GM19025 (cell line): Measurements from ENCODE around the gene RYR2.
"Not testable (repeated sequence)": the region's sequence is repeated elsewhere in the genome, so short reads cannot be mapped to it uniquely, and the experiment has no call there.

Experiments used
- ATAC-seq: cut with Tn5 transposase; IDR thresholded peaks from one replicate; pipeline ENCODE4 v1.9.1; 2021; ENCODE audit warnings: mild to moderate bottlenecking, low read depth, moderate library complexity; ENCODE audit not compliant: unreplicated experiment

RYR2 gene

DNA sequence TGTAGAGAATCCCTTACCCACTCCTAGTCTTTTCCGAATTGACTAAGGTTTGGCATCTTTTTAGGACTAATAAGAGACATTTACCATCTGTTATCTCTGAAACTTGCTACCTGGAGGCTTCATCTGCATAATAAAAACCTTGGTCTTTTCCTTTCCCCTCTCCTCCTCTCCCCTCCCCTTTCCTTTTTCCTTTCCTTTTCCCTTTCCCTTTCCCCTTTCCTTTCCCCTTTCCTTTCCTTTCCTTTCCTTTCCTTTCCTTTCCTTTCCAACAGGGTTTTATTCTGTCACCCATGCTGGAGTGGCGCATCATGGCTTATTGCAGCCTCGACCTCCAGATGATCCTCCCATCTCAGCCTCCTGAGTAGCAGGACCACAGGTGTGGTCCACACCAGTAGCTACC is 195.7 kb downstream of the RYR2 start:
- ATAC-seq = no peak

- no peak for ATAC-seq
Measured at GRCh38 chr1:237239248-237239647, 197.3 kb downstream of the RYR2 start.

DNA sequence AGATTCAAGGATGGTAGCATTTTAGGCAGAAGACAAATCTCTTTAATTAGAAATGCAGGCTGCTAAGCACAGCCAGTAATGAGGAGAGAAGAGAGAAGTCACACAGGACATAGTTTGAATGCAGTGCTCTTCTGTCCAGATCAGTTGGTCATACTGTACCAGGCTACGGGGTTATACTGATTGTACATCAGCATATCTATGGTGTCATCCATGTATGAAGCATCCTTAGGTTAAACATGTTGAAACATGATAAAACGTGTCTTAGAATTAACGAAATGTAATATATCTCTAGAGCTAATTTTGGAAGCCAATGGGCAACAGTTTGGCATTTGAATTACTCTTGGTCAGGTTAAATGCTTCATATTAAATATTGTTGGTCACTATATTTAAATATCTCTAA is 199.1 kb downstream of the RYR2 start:
- ATAC-seq = no peak

- no peak for ATAC-seq
Measured at GRCh38 chr1:237244778-237245177, 202.8 kb downstream of the RYR2 start.

DNA sequence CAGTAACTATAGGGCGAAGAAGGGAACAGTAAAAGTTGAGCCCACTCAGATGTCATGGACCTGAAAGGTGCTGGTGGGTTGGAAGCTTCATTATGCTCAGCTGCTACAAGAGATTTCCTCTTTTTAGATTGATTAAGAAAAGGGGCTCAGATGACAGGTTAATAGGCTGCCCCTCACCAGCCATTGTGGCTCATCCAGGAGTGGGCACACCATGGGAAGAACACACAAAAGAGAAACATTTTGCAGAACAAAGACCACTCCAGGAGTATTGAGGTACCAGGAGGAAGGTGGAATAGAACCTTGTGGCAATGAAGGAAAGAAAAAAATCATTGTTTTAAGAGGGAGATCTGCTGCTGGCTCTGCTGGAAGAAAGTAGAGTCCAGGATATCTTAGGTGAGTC is 205.5 kb downstream of the RYR2 start:
- ATAC-seq = no peak

DNA sequence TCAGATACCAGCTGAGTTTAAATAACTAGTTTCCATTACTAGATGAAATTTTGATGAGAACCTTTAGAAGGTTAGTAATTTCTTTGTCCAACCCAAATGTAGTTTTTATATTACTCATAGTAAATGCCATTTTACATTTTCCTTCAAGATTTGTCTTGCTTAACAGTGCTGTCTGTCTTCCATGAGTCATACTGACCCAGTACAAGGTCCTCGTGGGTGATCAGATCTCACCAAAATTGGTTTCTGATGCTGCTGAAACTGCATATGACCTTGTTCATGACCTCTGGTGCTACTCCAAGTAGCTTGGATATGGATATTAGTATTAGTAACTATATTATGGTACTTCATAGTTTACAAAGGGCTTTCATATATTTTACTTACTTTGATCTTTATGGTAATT is 207.1 kb downstream of the RYR2 start:
- ATAC-seq = no peak

DNA sequence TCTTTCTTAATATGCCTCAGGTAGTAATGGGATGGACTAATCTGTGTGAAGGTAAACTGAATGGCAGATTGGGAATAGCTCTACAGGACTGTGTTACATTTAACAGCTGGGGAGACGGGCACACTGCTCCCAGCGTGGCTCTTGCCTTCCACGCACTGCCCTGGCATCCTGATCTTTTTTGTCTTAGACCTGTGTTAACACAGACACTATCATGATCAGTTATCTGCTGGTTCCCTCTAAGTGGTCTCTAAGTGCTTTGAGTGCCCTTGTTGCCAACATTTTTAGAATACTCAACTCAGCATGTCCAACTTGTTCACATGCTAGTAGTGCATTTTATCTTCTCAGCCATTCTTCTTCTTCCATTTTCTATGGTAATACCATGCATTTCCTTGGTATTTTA is 208.1 kb downstream of the RYR2 start:
- ATAC-seq = no peak

- no peak for ATAC-seq
Measured at GRCh38 chr1:237255071-237255470, 213.1 kb downstream of the RYR2 start.

GRCh38 chr1:237258871-237259270 is 216.9 kb downstream of the RYR2 start:
- ATAC-seq = no peak

- no peak for ATAC-seq
Measured at GRCh38 chr1:237261198-237261597, 219.2 kb downstream of the RYR2 start.

- ATAC-seq = no peak
Measured at GRCh38 chr1:237267743-237268142, 225.8 kb downstream of the RYR2 start.

GRCh38 chr1:237269938-237270337 is 228.0 kb downstream of the RYR2 start:
- no peak for ATAC-seq

DNA sequence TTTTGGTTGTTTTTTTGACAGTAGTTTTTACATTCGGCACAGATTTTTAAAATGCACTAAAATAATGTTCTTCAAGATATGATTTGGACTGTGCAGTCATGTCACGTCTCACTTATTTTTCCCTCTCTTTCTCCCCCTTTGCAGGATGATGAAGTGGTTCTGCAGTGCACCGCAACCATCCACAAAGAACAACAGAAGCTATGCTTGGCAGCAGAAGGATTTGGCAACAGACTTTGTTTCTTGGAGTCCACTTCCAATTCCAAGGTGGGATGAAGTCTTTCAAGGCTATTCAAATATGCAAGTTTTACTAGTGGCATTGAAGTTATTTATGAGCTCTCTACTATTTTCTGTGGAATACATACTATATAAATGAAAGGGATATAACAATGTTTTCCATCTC is 228.4 kb downstream of the RYR2 start:
- ATAC-seq = no peak

- ATAC-seq = not testable (repeated sequence)
Measured at GRCh38 chr1:237277994-237278393, 236.0 kb downstream of the RYR2 start.

GRCh38 chr1:237279629-237280028 is 237.6 kb downstream of the RYR2 start:
- ATAC-seq = no peak

- ATAC-seq = no peak
Measured at GRCh38 chr1:237281481-237281880, 239.5 kb downstream of the RYR2 start.

DNA sequence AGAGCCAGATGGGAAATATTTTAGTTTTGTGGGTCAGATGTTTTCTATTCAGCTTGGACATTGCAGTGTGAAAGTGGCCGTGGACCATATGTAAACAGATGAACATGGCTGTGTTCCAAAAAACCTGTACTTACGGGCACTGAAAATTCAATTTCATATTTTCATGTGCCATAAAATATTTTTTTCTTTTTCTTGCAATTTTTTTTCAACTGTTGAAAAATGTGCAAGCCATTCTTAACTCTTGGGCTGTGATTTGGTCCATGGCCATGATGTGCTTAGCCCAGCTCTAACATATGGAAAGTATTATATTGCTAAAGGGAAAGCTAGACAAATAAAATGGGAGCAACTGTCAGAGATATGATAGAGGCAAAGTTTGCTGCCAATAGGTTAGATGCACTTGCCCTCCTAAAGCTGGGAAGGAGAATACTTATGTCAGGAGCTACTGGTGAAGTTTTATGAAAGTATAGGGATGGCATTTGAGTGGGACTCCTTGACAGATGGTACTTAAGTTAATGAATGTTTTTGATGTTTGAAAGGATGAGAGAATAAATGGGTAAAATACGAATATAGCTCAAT is 240.3 kb downstream of the RYR2 start:
- ATAC-seq = no peak

DNA sequence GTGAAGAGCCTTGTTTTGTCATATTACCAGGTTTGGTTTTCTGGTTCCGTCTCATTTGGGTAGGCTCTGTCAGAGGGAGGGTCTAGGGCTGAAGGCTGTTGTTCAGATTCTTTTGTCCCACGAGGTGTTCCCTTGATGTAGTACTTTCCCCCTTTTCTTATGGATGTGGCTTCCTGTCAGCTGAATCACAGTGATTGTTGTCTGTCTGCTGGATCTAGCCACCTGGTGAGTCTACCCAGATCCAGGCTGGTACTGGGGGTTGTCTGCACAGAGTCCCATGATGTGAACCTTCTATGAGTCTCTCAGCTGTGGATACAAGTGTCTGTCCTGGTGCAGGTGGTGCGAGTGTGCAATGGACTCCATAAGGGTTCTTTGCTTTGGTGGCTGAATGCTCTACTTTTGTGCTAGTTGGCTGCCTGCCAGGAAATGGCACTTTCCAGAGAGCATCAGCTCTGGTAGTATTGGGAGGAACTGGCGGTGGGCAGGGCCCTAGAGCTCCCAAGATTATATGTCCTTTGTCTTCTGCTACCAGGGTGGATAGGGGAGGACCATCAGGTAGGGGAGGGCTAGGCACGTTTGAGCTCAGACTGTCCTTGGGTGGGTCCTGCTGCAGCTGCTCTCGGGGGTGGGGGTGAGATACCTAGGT is 246.0 kb downstream of the RYR2 start:
- no peak for ATAC-seq

DNA sequence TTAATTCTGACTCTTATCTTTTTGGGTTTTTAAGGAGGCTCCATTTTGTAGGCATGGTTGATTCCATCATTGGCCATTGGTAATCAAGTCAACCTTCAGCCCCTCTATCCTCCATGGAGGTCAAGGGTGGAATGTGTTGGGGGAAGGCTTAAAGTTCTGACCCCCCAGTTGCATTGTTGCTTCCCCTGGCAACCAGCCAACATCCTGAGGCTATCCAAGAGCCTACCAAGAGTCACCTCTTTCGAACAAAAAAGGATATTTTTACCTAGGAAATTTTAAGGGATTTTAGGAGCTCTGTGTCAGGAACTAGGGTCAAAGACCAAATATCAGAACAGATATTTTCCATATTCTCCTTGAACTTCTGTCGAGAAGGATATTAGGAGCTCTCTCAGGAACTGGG is 251.8 kb downstream of the RYR2 start:
- no peak for ATAC-seq

DNA sequence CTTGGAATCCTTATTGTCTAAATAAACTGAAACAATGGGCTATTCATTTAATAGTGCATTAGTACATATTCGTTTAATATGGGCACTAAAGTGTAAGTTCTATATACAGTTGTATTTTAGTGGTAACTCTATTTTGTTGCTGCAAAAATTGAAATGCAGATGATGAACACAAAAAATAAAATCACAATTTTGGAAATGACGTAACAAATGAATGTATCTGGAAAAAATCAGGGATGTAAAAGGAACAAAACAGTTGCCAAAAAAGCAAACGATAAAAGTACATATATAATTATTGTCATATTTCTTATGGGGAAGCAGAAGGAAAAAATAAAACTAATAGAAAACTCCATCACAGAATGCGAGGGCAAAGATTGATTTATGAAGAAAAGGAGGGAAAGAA is 254.9 kb downstream of the RYR2 start:
- ATAC-seq = no peak

GRCh38 chr1:237300642-237301041 is 258.7 kb downstream of the RYR2 start:
- ATAC-seq = no peak

- no peak for ATAC-seq
Measured at GRCh38 chr1:237303929-237304328, 261.9 kb downstream of the RYR2 start.

DNA sequence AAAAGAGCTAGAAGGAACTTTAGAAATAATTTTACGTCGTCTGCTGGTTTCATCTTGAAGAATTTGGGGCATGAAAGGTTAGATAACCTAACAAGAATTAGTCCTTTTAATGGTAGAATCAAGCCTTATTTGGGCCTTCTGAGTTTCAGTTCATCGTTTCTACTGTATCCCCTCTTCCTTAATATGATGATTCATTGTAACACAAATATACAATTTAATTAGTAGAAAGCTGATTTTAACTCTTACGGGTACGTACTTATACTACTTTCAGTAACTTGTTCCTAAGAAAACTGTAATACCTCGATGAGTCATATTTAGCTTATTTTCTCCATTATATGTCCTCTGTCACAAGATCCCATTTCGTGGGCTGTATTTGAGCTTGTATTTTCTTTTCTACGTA is 264.7 kb downstream of the RYR2 start:
- ATAC-seq = no peak
